ENCODE data around the gene CHRNA4.

CHRNA4 gene

GRCh38 chr20:63318391-63319163 is 42.6 kb downstream of the CHRNA4 start:
- no peak for DNase-seq

DNA sequence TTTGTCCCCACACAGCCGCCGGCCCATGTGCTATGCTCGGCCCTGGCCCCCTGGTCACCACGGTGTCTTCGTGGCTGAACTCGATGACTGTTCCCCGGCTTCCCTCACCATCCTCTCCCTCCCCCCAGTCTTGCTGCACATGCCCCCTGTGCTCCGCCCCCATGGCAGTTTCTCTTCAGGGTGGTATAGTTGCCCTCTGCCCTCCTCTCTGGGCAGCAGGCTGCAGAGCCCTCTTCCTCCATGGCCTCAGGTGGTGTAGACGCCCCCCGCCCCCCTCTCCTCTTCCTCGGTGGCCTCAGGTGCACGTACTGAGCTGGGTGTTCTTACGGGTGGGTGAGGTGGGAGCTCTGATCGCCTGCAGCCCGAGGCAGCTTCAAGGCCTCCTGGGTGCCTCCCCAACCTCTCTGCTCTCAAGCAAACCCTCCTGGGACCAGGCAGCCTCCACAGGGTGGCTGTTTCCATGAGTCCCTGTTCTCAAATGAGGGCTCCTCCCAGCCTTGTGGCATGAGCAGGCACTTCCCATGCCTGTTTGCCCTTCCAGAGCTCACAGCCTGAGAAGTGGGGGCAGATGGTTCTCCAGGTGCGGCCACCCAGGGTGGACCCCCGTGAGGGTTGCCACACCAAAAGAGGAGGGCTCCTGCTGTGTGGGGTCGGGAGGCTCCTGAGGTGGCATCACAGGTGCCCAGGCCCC is 43.4 kb downstream of the CHRNA4 start:
- no peak for DNase-seq

GRCh38 chr20:63317061-63317460 is 44.1 kb downstream of the CHRNA4 start:
- no peak for DNase-seq

- no peak for DNase-seq
Measured at GRCh38 chr20:63316502-63316921, 44.6 kb downstream of the CHRNA4 start.

GRCh38 chr20:63315731-63316491 is 45.2 kb downstream of the CHRNA4 start:
- DNase-seq: no peak

GRCh38 chr20:63315240-63315689 is 45.9 kb downstream of the CHRNA4 start:
- DNase-seq: no peak

DNA sequence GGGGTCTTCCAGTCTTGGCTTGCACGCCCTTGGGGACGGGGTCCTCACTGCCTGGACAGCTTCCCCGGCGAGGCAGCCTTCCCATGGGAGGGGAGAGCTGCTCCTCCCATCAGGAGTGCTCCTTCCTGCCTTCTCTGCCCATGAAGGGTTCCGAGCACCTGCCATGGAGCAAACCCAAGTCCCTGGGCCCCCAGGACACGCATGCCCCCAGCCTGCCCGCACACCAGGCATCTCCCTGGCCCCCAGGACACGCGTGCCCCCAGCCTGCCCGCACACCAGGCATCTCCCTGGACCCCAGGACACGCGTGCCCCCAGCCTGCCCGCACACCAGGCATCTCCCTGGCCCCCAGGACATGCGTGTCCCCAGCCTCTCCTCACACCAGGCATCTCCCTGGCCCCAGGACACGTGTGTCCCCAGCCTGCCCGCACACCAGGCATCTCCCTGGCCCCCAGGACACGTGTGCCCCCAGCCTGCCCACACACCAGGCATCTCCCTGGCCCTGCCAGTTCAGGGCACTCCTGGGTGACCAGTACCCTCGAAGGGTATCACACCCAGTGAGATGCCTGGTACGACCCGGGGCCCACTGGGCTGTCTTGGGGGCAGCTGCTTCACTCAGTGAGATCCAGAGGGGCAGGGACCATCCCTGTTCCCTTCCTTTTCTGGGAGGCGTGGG is 46.4 kb downstream of the CHRNA4 start:
- no peak for DNase-seq

GRCh38 chr20:63314015-63314471 is 47.1 kb downstream of the CHRNA4 start:
- DNase-seq: no peak

- DNase-seq: no peak
Measured at GRCh38 chr20:63313349-63314014, 47.7 kb downstream of the CHRNA4 start.

DNA sequence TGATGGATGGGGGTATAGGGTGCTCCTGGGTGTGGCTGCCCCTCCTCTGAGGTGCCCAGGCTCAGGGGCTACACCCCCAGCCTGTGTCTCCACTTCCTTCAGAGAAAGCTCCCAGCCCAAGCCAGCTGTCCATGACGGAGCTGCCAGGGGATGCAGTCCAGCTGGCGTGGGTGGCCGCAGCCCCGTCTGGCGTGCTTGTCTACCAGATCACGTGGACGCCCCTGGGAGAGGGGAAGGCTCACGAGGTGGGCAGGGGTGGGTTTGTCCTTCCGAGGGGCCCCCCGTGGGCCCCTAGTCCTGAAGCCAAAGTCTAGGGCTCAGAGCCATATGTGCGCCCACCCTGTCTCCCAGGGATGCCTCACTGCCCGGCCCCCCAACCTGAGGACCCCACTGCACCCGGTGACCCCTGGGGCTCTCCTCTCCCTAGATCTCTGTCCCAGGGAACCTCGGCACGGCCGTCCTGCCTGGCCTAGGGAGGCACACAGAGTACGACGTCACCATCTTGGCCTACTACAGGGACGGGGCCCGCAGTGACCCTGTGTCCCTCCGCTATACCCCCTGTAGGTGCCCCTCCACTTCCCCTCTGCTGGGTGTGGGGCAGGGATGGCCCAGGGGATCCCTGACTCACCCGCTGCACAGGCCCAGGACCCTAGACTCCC is 48.3 kb downstream of the CHRNA4 start:
- DNase-seq: no peak

DNA sequence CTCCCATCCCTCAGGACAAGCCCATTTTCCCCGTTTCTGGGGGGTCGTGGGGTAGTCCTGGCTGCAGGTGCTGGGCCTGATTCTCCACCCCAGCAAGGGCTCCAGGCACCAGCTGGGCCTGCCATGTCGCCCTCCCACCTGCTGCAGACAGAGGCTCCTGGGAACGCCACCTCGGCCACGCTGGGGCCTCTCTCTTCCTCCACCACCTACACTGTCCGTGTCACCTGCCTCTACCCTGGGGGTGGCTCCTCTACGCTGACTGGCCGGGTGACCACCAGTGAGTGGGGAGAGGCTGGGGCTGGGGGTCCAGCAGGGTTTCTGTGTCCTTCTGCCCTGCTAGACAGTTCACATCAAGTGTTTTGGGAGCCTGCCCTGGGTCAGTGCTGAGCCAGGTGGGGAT is 48.9 kb downstream of the CHRNA4 start:
- no peak for DNase-seq

DNA sequence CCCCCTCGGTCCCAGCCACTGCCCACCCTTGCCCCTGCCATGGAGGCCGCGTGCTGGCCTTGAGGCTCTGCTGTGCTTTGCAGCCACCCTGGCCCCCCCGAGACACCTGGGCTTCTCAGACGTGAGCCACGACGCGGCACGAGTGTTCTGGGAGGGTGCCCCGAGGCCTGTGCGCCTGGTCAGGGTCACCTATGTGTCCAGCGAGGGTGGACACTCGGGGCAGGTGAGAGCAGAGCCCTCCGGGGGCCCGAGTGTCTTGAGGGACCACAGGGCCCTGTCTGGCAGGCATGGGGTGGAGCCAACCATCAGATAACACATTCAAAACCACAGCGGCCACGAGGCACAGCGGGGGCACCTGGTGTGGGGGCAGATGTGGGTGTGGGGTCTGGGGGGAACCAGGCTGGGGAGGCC is 49.3 kb downstream of the CHRNA4 start:
- DNase-seq: no peak

DNA sequence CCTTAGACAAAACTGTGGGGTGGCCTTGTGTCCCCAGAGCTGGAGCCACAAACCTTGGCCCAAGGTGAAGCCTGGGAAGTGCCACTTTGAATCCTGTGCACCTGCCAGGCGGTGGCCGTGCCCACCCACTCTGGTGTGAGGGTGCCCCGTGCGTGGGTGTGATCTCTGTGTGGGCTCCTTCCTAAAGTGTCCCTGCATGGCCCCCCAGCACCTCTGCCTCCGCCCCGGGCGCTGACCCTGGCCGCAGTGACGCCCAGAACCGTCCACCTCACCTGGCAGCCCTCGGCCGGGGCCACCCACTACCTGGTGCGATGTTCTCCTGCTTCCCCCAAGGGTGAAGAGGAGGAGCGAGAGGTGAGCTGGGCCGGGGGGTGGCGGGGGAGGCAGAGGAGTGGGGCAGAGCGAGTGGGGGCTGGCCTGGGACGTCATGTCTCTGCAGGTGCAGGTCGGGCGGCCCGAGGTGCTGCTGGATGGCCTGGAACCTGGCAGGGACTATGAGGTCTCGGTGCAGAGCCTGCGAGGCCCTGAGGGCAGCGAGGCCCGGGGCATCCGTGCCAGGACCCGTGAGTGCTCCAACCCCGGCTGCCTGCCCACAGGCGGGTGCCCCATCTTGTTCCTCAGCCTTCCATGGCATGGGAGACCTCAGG is 49.8 kb downstream of the CHRNA4 start:
- DNase-seq: no peak

DNA sequence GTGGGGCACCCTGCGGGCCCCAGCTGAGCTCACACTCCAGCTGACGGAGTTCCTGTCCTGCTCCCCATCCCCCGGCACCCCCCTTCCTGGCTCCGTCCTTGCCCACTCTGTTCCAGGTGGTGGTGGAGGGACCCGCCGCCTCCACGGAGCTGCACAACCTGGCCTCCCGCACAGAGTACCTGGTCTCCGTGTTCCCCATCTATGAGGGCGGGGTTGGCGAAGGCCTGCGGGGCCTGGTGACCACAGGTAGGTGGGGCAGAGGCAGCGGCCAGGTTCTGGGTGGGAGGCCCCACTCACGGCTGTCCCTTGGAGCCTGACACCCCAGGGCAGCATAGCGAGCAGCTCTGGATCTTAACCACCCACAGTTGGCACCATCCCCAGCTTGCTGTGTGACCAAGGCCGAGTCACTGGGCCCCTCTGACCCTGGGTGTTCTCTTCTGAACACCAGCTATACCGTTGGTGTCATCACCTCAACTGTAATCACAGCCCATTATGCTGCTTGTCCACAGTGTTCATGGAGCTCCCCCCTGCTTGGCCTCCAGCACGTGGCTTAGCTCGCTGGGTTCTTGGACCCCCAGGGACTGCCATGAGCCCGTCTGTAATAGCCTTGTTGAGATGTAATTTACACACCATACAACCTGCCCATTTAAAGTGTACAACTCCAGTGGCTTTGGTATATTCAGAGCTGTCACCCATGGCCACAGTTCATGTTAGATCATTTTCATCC is 50.7 kb downstream of the CHRNA4 start:
- no peak for DNase-seq

DNA sequence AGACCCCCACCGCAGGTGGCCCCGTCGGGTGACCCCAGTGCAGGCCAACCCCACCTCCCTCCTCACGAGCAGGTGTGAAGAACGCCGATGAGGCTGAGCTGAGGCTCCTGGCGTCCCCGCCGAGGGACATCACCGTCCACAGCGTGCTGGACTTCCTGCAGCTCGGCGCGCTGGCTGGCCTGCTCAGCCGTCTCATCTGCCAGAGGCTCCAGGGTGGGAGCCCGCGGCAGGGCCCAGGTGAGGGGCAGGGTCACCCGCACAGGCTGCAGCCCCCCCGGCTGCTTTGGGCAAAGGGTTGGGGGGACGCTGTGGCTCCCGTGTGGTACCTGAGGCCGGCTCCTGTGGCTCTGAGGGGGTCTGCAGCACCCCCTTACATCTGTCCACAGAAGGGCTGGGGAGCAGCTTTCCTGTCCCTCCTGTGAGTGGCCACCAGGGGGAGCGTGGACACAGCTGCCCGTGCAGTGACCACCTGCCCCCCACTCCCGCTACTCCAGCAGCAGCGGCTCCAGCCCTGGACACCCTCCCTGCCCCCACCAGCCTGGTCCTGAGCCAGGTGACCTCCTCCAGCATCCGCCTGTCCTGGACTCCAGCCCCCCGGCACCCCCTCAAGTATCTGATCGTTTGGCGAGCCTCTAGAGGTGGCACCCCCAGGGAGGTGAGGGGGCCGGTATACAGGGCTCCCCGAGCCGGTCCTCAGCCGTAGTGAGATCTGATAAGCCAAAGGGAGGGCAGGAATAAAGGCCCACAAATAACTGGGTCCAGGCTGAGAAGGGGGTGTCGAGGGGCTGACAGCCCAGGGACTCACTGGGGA is 51.7 kb downstream of the CHRNA4 start:
- no peak for DNase-seq

DNA sequence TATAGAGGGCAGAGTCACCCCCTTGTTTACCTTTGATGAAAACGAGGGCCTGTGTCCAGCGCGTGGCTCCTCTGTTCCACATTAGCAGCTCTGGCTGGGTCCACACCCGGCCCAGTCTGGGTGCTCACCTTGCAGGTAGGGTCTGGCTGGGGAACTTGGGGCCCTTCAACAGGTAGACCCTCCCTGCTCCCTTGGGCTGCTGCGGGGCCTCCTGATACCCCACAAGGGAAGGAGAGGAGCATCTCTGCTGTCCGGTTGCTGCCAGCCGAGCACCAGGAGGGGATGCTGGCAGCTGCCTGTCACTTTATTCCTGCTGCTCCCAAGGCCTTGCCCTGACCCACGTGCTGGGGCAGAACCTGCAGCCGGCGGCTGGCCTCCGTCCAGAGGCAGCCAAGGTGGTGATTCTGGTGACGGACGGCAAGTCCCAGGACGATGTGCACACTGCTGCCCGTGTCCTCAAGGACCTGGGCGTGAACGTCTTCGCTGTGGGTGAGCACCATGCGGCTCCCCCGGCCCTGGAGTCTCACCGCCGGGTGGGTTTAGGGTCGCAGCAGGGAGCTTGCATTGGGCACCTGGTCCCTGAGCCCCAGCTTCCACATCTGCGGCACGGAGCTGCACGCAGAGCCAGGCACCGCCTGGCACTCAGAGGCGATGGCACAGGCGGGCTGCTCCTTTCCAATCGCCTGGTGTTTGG is 52.8 kb downstream of the CHRNA4 start:
- DNase-seq: no peak

- no peak for DNase-seq
Measured at GRCh38 chr20:63307538-63308217, 53.5 kb downstream of the CHRNA4 start.
